Esophagus muscularis mucosa (tissue), 4 donors: ENCODE data around the gene PNCK. TPM values are rescaled to one million over a fixed set of nuclear protein-coding genes. Genes with fewer than 3 reads are reported as not detected.

Experiments used
- DNase-seq: peaks from one replicate; pipeline ENCODE4 v3.0.0-alpha.2; 2017; ENCODE audit errors: extremely low spot score
- H3K27ac ChIP-seq, 4 donors: fragments of 200-600 bp; sonication (generic); replicated peaks in 1 of 4; 1 replicate in 3 of 4; 2 replicates in 1 of 4; pipeline ENCODE4 v1.5.1; 2016 to 2019; ENCODE audit warnings: mild to moderate bottlenecking in 1 of 4
- H3K27me3 ChIP-seq, 4 donors: fragments of 200-600 bp; sonication (generic); one replicate each; pipeline versions ENCODE4 v1.5.1 to v1.6.0; 2016 to 2019
- H3K36me3 ChIP-seq, 4 donors: fragments of 200-600 bp; sonication (generic); one replicate each; pipeline ENCODE4 v1.5.1; 2016 to 2019
- H3K4me1 ChIP-seq, 4 donors: fragments of 200-600 bp; sonication (generic); one replicate each; pipeline ENCODE4 v1.5.1; 2016 to 2019
- H3K4me3 ChIP-seq, 4 donors: fragments of 200-600 bp; sonication (generic); 1 replicate in 2 of 4; 2 replicates in 2 of 4; pipeline ENCODE4 v1.5.1; 2016 to 2019; ENCODE audit warnings: mild to moderate bottlenecking in 4 of 4, moderate library complexity in 1 of 4
- H3K9me3 ChIP-seq, 4 donors: fragments of 200-600 bp; sonication (generic); 1 replicate in 3 of 4; 2 replicates in 1 of 4; pipeline ENCODE4 v1.5.1; 2016 to 2019
- CTCF ChIP-seq, 3 experiments: fragments of 200-600 bp in 2 of 3; fragments of 450-650 bp in 1 of 3; sonication (generic) in 2 of 3; IDR thresholded peaks; one replicate each; pipeline ENCODE4 v1.5.1; 2017 to 2019; ENCODE audit warnings: antibody characterized with exemption in 3 of 3, mild to moderate bottlenecking in 2 of 3, moderate library complexity in 1 of 3
- EP300 ChIP-seq: sonication (generic); formaldehyde crosslinking; IDR thresholded peaks from one replicate; pipeline ENCODE4 v1.6.1; 2017; ENCODE audit warnings: antibody characterized with exemption
- POLR2A ChIP-seq: fragments of 450-650 bp; IDR thresholded peaks from one replicate; pipeline ENCODE4 v1.6.1; 2017; ENCODE audit warnings: antibody characterized with exemption, moderate library complexity, mild to moderate bottlenecking, low read depth
- POLR2AphosphoS5 ChIP-seq, 2 donors: sonication (generic); formaldehyde crosslinking; IDR thresholded peaks; one replicate each; pipeline ENCODE4 v1.6.1; 2017; ENCODE audit warnings: antibody characterized with exemption in 2 of 2
- WGBS: methylation state at CpG from one replicate; pipeline ENCODE4 v1.1.5; 2018; 5-methylcytosine and 5-hydroxymethylcytosine counted together
- intact Hi-C: fragments of 100-400 bp; cut with DNase I; formaldehyde crosslinking; loops from one replicate; pipeline ENCODE4 v1.15.1; 2023
- total RNA-seq, 4 donors: library from RNA; depleted of rRNA; stranded (reverse); fragments of >200 nt; gene quantifications; one replicate each; pipeline versions ENCODE4 v1.1.0 to v1.2.1, GENCODE V29; 2016

Gene PNCK
- 10 to 100 TPM; 20.5 to 67.8 (median 26.0) TPM for total RNA-seq

- H3K4me1 ChIP-seq: peaks cover 0 to 22% (median 4%) of the 10 kb centered on the region in 4 donors
- H3K27ac ChIP-seq: peak within 1 kb of the TSS; percentile 45 to 72 (median 70)
- DNase-seq: no peak
- H3K4me3 ChIP-seq: peak within 1 kb of the TSS; percentile 40 to 52 (median 45)
- H3K9me3 ChIP-seq: no peaks in the 10 kb centered on the region
- intact Hi-C loops: no loop called here
- TF ChIP-seq CTCF (IDR thresholded peaks at IDR 0.05) (no peak), POLR2A (no peak), POLR2AphosphoS5 (IDR thresholded peaks at IDR 0.05) (no peak)
- WGBS: 47% methylated on average over 16 of the region's 98 CpGs
- no peaks in the 10 kb centered on the region for H3K36me3 ChIP-seq
- H3K27me3 ChIP-seq: peaks cover 0 to 14% (median 2%) of the 10 kb centered on the region in 4 donors
Measured at GRCh38 chrX:153673428-153674218, at the start of gene PNCK. Gene PNCK, minus strand, starts transcription at chrX:153673813. Its CDS starts 737 bp downstream, at chrX:153673076.

GRCh38 chrX:153722704-153723350 lies 49.2 kb upstream of the PNCK start:
- H3K27me3 ChIP-seq: no peaks in the 10 kb centered on the region
- peaks cover 6 to 32% (median 30%) of the 10 kb centered on the region in 4 donors for H3K36me3 ChIP-seq
- peaks cover 35 to 47% (median 44%) of the 10 kb centered on the region in 4 donors for H3K4me1 ChIP-seq
- intact Hi-C loops: no loop called here
- 60% methylated on average over 11 of the region's 12 CpGs for WGBS
- peak overlapping the region; percentile 67 to 78 (median 72) for H3K4me3 ChIP-seq
- DNase-seq: no peak
- no peaks in the 10 kb centered on the region for H3K9me3 ChIP-seq
- no peak for TF ChIP-seq CTCF (IDR thresholded peaks at IDR 0.05)
- no peak for TF ChIP-seq POLR2A
- no peak for TF ChIP-seq EP300
- TF ChIP-seq POLR2AphosphoS5 (IDR thresholded peaks at IDR 0.05): no peak
- H3K27ac ChIP-seq: peak overlapping the region; percentile 84 to 92 (median 88)

GRCh38 chrX:153719701-153720100 lies 46.1 kb upstream of the PNCK start:
- no peaks in the 10 kb centered on the region for H3K27me3 ChIP-seq
- 65% methylated on average over 2 of the region's 2 CpGs for WGBS
- no peak for DNase-seq
- H3K27ac ChIP-seq: no peak overlapping the region
- no peaks in the 10 kb centered on the region for H3K9me3 ChIP-seq
- intact Hi-C loops: no loop called here
- TF ChIP-seq POLR2AphosphoS5 (IDR thresholded peaks at IDR 0.05): no peak
- no peak for TF ChIP-seq POLR2A
- no peak for TF ChIP-seq CTCF (IDR thresholded peaks at IDR 0.05)
- TF ChIP-seq EP300: no peak
- H3K4me1 ChIP-seq: peaks cover 7 to 16% (median 14%) of the 10 kb centered on the region in 4 donors
- H3K36me3 ChIP-seq: peaks cover 6 to 49% (median 47%) of the 10 kb centered on the region in 4 donors
- no peak overlapping the region for H3K4me3 ChIP-seq

- H3K4me1 ChIP-seq: peaks cover 7 to 16% (median 14%) of the 10 kb centered on the region in 4 donors
- no peak overlapping the region for H3K4me3 ChIP-seq
- H3K27ac ChIP-seq: no peak overlapping the region
- intact Hi-C loops: no loop called here
- TF ChIP-seq POLR2A: no peak
- no peak for TF ChIP-seq CTCF (IDR thresholded peaks at IDR 0.05)
- TF ChIP-seq POLR2AphosphoS5 (IDR thresholded peaks at IDR 0.05): no peak
- no peak for TF ChIP-seq EP300
- peaks cover 6 to 54% (median 51%) of the 10 kb centered on the region in 4 donors for H3K36me3 ChIP-seq
- no peak for DNase-seq
- H3K9me3 ChIP-seq: no peaks in the 10 kb centered on the region
- H3K27me3 ChIP-seq: no peaks in the 10 kb centered on the region
- WGBS: 68% methylated on average over 2 of the region's 2 CpGs
Measured at GRCh38 chrX:153719238-153719637, 45.6 kb upstream of the PNCK start.
